GM12878 (cell line): ENCODE data around the gene N4BP2L2. TPM values are rescaled to one million over a fixed set of nuclear protein-coding genes. Genes with fewer than 3 reads are reported as not detected.

Source experiments
- ATAC-seq: fragments of 200-7000 bp; cut with Tn5 transposase; 3 replicates; pipeline ENCODE4 v1.9.1; 2020; ENCODE audit warnings: mild to moderate bottlenecking, moderate library complexity
- BruUV-seq: library from RNA; stranded (reverse); fragments of 400-500 nt; replicated peaks from 2 replicates; lab custom pipeline; 2021; lab: Mats Ljungman, UMichigan
- CTCF ChIA-PET: fragments of 300-600 bp; sonication (Branson Sonifier 250); formaldehyde crosslinking; extraction: SDS; loops from one replicate; lab custom pipeline; 2021; ENCODE audit warnings: inconsistent platforms; lab: Yijun Ruan, JAX
- POLR2A ChIA-PET: fragments of 350-600 bp; formaldehyde crosslinking; extraction: SDS; loops from one replicate; lab custom pipeline; 2021; ENCODE audit warnings: inconsistent platforms; lab: Charles Lee
- RAD21 ChIA-PET: fragments of 300-600 bp; sonication (Branson Sonifier 250); formaldehyde crosslinking; loops from one replicate; lab custom pipeline; 2023; ENCODE audit warnings: antibody characterized with exemption; ENCODE audit not compliant: unreplicated experiment; lab: Charles Lee
- SMC1A ChIA-PET: fragments of 300-600 bp; sonication (Branson Sonifier 250); formaldehyde crosslinking; loops from one replicate; lab custom pipeline; 2023; ENCODE audit not compliant: unreplicated experiment, uncharacterized antibody; lab: Charles Lee
- DNase-seq: peaks from one replicate; pipeline ENCODE4 v3.0.0-alpha.2; 2011; ENCODE audit warnings: low read depth, low spot score
- FAIRE-seq: peaks from 3 replicates; lab custom pipeline; 2011; peaks lifted over from hg19 to GRCh38; lab: Jason Lieb, UNC
- H2AFZ ChIP-seq: 2 replicates; pipeline ENCODE4 v1.6.0; 2011; ENCODE audit warnings: low read depth, low read length, control low read depth; ENCODE audit not compliant: control insufficient read depth
- H3K27ac ChIP-seq: 2 replicates; pipeline ENCODE4 v1.5.1; 2011; ENCODE audit warnings: control low read depth; ENCODE audit not compliant: control insufficient read depth, insufficient read depth
- H3K27me3 ChIP-seq, 2 experiments: replicated peaks in 1 of 2; 2 replicates each; pipeline versions ENCODE4 v1.6.0 to v1.6.1; 2011; ENCODE audit warnings: low read length in 1 of 2; ENCODE audit not compliant: control insufficient read depth in 2 of 2, insufficient read depth in 2 of 2
- H3K36me3 ChIP-seq, 2 experiments: 2 replicates each; pipeline ENCODE4 v1.5.1; 2011; ENCODE audit warnings: low read length in 1 of 2; ENCODE audit not compliant: control insufficient read depth in 2 of 2, insufficient read depth in 2 of 2
- H3K4me1 ChIP-seq: 2 replicates; pipeline ENCODE4 v1.6.1; 2011; ENCODE audit warnings: mild to moderate bottlenecking, low read length, moderate library complexity, mixed read lengths; ENCODE audit not compliant: control insufficient read depth, insufficient read depth
- H3K4me2 ChIP-seq: 2 replicates; pipeline ENCODE4 v1.6.0; 2011; ENCODE audit warnings: control low read depth; ENCODE audit not compliant: control insufficient read depth, insufficient read depth
- H3K4me3 ChIP-seq: fragments of 200-600 bp; sonication (generic); 2 replicates; pipeline ENCODE4 v1.5.1; 2016
- H3K79me2 ChIP-seq: 2 replicates; pipeline ENCODE4 v1.6.0; 2011; ENCODE audit warnings: low read length; ENCODE audit not compliant: control insufficient read depth, insufficient read depth
- H3K9ac ChIP-seq: 2 replicates; pipeline ENCODE4 v1.8.0; 2011; ENCODE audit warnings: low read length, control low read depth, mixed read lengths; ENCODE audit not compliant: control insufficient read depth, insufficient read depth
- H3K9me3 ChIP-seq: replicated peaks from 3 replicates; pipeline ENCODE4 v1.5.1; 2011; ENCODE audit warnings: mild to moderate bottlenecking, low read length; ENCODE audit not compliant: control insufficient read depth, insufficient read depth
- H4K20me1 ChIP-seq: 2 replicates; pipeline ENCODE4 v1.6.0; 2011; ENCODE audit not compliant: control insufficient read depth, insufficient read depth
- CREB1 ChIP-seq: IDR thresholded peaks from 2 replicates; pipeline ENCODE4 v1.6.1; 2012; ENCODE audit warnings: low read depth, mild to moderate bottlenecking, inconsistent platforms
- ETV6 ChIP-seq, 2 experiments: fragments of 450-650 bp in 1 of 2; IDR thresholded peaks in 1 of 2; conservative IDR thresholded peaks in 1 of 2; 2 replicates each; pipeline ENCODE4 v1.6.1; 2014; ENCODE audit warnings: antibody characterized with exemption in 1 of 2, borderline replicate concordance in 1 of 2, low read depth in 1 of 2, mild to moderate bottlenecking in 1 of 2, moderate library complexity in 1 of 2
- IRF4 ChIP-seq: IDR thresholded peaks from 2 replicates; pipeline ENCODE4 v1.6.1; 2011; ENCODE audit warnings: low read depth, low read length
- STAT3 ChIP-seq: IDR thresholded peaks from 2 replicates; pipeline ENCODE4 v1.6.1; 2011; ENCODE audit warnings: low read depth, low read length, improper control_type of control experiment
- SUZ12 ChIP-seq: fragments of 200-600 bp; sonication (generic); IDR thresholded peaks from one replicate; pipeline ENCODE4 v1.6.1; 2018; ENCODE audit warnings: antibody characterized with exemption, mild to moderate bottlenecking; ENCODE audit not compliant: unreplicated experiment
- TAF1 ChIP-seq: IDR thresholded peaks from 2 replicates; pipeline ENCODE4 v1.6.1; 2011; ENCODE audit warnings: mild to moderate bottlenecking, low read depth, low read length, borderline replicate concordance
- ZNF217 ChIP-seq: fragments of 450-650 bp; IDR thresholded peaks from 2 replicates; pipeline ENCODE4 v1.6.1; 2017; ENCODE audit warnings: antibody characterized with exemption, mild to moderate bottlenecking
- ZZZ3 ChIP-seq: IDR thresholded peaks from 2 replicates; pipeline ENCODE4 v1.6.1; 2011; ENCODE audit warnings: low read depth; ENCODE audit not compliant: control insufficient read depth, insufficient read length
- WGBS: methylation state at CpG from one replicate; pipeline ENCODE4 v1.1.6; 2016; ENCODE audit warnings: low lambda C conversion rate; ENCODE audit not compliant: insufficient replicate concordance, insufficient coverage; ENCODE audit errors: missing lambda C conversion rate; 5-methylcytosine and 5-hydroxymethylcytosine counted together
- in situ Hi-C: fragments of 300-500 bp; cut with MboI; formaldehyde crosslinking; loops from 9 replicates; pipeline ENCODE4 v1.14.3; 2018; ENCODE audit warnings: mixed read lengths
- intact Hi-C: fragments of 100-400 bp; cut with micrococcal nuclease; formaldehyde crosslinking; loops from one replicate; pipeline ENCODE4 v1.14.2; 2022; ENCODE audit not compliant: unreplicated experiment
- polyA plus RNA-seq, 11 experiments: library from polyadenylated mRNA; depleted of rRNA in 4 of 11; unstranded in 6 of 11; stranded (reverse) in 5 of 11; fragments of >200 nt; fragmentation: Nextera tagmentation in 4 of 11; fragmentation: Illumina TruSeq in 1 of 11; extraction: Ambion mirVana in 4 of 11; extraction: Trizol in 1 of 11; gene quantifications; 1 replicate in 1 of 11; 2 replicates in 10 of 11; pipeline versions ENCODE4 v1.2.1 to v1.2.3, GENCODE V29; 2011 to 2016; ENCODE audit warnings: inconsistent platforms in 2 of 11, missing spikeins in 2 of 11, low read depth in 1 of 11
- total RNA-seq, 4 experiments: library from RNA; depleted of rRNA in 3 of 4; stranded (reverse); fragments of >200 nt in 3 of 4; fragmentation: Illumina TruSeq in 1 of 4; extraction: Trizol in 1 of 4; gene quantifications; 2 replicates each; pipeline versions ENCODE4 v1.2.1 to v1.2.3, GENCODE V29; 2013 to 2021
- TF ChIP-seq, protein P1 (sequence below): fragments of 450-650 bp; IDR thresholded peaks from 2 replicates; pipeline ENCODE4 v1.6.1; 2017; ENCODE audit warnings: mild to moderate bottlenecking, moderate library complexity
- TF ChIP-seq, protein P2 (sequence below): fragments of 150-350 bp; IDR thresholded peaks from 2 replicates; pipeline ENCODE4 v1.6.1; 2016; ENCODE audit warnings: low read depth, low read length

The N4BP2L2 gene
- total and polyA plus RNA-seq, 10 of the 15 experiments (the other 5 are each of a cell fraction or from before 2014, with no cell fraction given): 41.7 to 87.1 (median 61.2) TPM

DNA sequence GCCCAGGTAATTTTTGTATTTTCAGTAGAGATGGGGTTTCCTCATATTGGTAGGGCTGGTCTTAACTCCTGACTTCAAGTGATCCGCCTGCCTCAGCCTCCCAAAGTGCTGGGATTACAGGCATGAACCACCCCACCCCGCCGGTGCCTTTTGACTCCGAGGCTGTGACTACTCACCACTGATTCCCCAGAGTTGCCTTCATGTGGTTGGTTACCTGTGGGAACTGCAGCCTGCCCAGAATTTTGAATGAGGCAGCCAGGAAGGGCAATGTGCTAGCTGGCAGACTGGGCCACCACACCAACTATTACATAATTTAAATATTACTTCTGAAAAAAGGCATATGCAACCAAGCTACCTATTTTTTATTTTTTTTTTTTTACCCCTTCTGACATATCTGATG is 42.8 kb downstream of the N4BP2L2 start:
- Histone ChIP-seq H3K79me2 (no peaks in the 10 kb centered on the region), H2AFZ (no peak overlapping the region), H3K9me3 (no peaks in the 10 kb centered on the region), H3K4me2 (no peak overlapping the region), H3K27ac (no peak overlapping the region), H4K20me1 (no peaks in the 10 kb centered on the region), H3K36me3 (0 out of 4 replicates have a peak, but pooled peaks cover 0 to 2% of the 10 kb centered on the region in 2 experiments), H3K4me1 (no peaks in the 10 kb centered on the region)
- no peak for DNase-seq
- ChIA-PET SMC1A (no interaction called here), RAD21 (no interaction called here)
- intact Hi-C loops: no loop called here
- no peak for TF ChIP-seq ZNF217
- TF ChIP-seq, protein P1, sequence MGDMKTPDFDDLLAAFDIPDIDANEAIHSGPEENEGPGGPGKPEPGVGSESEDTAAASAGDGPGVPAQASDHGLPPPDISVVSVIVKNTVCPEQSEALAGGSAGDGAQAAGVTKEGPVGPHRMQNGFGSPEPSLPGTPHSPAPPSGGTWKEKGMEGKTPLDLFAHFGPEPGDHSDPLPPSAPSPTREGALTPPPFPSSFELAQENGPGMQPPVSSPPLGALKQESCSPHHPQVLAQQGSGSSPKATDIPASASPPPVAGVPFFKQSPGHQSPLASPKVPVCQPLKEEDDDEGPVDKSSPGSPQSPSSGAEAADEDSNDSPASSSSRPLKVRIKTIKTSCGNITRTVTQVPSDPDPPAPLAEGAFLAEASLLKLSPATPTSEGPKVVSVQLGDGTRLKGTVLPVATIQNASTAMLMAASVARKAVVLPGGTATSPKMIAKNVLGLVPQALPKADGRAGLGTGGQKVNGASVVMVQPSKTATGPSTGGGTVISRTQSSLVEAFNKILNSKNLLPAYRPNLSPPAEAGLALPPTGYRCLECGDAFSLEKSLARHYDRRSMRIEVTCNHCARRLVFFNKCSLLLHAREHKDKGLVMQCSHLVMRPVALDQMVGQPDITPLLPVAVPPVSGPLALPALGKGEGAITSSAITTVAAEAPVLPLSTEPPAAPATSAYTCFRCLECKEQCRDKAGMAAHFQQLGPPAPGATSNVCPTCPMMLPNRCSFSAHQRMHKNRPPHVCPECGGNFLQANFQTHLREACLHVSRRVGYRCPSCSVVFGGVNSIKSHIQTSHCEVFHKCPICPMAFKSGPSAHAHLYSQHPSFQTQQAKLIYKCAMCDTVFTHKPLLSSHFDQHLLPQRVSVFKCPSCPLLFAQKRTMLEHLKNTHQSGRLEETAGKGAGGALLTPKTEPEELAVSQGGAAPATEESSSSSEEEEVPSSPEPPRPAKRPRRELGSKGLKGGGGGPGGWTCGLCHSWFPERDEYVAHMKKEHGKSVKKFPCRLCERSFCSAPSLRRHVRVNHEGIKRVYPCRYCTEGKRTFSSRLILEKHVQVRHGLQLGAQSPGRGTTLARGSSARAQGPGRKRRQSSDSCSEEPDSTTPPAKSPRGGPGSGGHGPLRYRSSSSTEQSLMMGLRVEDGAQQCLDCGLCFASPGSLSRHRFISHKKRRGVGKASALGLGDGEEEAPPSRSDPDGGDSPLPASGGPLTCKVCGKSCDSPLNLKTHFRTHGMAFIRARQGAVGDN: no peak
- TF ChIP-seq STAT3: no peak
- TF ChIP-seq ETV6 (conservative IDR thresholded peaks at IDR 0.05 in 1 of 2, IDR thresholded peaks at IDR 0.05 in 1 of 2; ENCODE audit: borderline replicate concordance in 1 of 2, low read depth in 1 of 2): no peak
- TF ChIP-seq ZZZ3: no peak
- TF ChIP-seq CREB1: no peak
- no peak for TF ChIP-seq SUZ12
- TF ChIP-seq, protein P2, sequence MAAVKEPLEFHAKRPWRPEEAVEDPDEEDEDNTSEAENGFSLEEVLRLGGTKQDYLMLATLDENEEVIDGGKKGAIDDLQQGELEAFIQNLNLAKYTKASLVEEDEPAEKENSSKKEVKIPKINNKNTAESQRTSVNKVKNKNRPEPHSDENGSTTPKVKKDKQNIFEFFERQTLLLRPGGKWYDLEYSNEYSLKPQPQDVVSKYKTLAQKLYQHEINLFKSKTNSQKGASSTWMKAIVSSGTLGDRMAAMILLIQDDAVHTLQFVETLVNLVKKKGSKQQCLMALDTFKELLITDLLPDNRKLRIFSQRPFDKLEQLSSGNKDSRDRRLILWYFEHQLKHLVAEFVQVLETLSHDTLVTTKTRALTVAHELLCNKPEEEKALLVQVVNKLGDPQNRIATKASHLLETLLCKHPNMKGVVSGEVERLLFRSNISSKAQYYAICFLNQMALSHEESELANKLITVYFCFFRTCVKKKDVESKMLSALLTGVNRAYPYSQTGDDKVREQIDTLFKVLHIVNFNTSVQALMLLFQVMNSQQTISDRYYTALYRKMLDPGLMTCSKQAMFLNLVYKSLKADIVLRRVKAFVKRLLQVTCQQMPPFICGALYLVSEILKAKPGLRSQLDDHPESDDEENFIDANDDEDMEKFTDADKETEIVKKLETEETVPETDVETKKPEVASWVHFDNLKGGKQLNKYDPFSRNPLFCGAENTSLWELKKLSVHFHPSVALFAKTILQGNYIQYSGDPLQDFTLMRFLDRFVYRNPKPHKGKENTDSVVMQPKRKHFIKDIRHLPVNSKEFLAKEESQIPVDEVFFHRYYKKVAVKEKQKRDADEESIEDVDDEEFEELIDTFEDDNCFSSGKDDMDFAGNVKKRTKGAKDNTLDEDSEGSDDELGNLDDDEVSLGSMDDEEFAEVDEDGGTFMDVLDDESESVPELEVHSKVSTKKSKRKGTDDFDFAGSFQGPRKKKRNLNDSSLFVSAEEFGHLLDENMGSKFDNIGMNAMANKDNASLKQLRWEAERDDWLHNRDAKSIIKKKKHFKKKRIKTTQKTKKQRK: no peak
- no peak for TF ChIP-seq TAF1
- TF ChIP-seq IRF4: no peak
- TF ChIP-seq, all 136 proteins: peak for 0
- ChIA-PET POLR2A (no interaction called here), CTCF (no interaction called here)
- no peak for ATAC-seq
- FAIRE-seq: no peak
- in situ Hi-C loops: no loop called here
- no peak overlapping the region for H3K4me3 ChIP-seq
- BruUV-seq: no TSS peak
- no peak overlapping the region for H3K9ac ChIP-seq
- no peaks in the 10 kb centered on the region for H3K27me3 ChIP-seq
- WGBS: 100% methylated on average over 4 of the region's 4 CpGs
